ENCODE data around the gene GKN2.

DNA sequence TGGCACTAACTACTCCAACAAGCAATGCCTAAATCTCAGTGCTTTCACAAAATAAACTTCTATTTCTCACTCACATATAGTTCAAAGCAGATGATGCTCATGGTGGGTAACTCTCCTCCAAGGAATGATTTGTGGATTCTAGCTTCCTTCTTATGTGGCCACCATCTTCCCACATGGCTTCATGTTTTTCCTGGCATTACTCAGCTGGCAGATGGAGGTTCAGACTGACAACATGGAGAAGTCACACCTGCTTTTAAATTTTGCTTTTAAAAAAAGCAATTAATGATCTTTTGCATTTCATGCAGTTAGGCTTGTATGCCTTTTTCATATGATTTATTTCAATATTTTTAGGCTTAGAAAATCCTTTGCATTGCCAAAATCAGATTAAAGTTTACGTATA lies 6.3 kb upstream of the GKN2 start:
- TF ChIP-seq EP300 (IDR thresholded peaks at IDR 0.05) (no peak), BHLHE40 (IDR thresholded peaks at IDR 0.05; ENCODE audit: low read depth, low read length) (no peak), CEBPB (IDR thresholded peaks at IDR 0.05) (no peak), PHF8 (IDR thresholded peaks at IDR 0.05; ENCODE audit: borderline replicate concordance, low read depth) (no peak), MAX (IDR thresholded peaks at IDR 0.05) (no peak), CTCF (IDR thresholded peaks at IDR 0.05) (no peak), MAFK (IDR thresholded peaks at IDR 0.05; ENCODE audit: partially characterized antibody) (no peak), FOSL2 (IDR thresholded peaks at IDR 0.05) (no peak), FOSL2 (CRISPR knock-in tag; IDR thresholded peaks at IDR 0.05) (no peak), HEYL (CRISPR knock-in tag; IDR thresholded peaks at IDR 0.05) (no peak), MAZ (IDR thresholded peaks at IDR 0.05; ENCODE audit: borderline replicate concordance, low read depth, low read length) (no peak), POLR2A (IDR thresholded peaks at IDR 0.05; ENCODE audit: low read length) (no peak)
- TF ChIP-seq, protein P1, sequence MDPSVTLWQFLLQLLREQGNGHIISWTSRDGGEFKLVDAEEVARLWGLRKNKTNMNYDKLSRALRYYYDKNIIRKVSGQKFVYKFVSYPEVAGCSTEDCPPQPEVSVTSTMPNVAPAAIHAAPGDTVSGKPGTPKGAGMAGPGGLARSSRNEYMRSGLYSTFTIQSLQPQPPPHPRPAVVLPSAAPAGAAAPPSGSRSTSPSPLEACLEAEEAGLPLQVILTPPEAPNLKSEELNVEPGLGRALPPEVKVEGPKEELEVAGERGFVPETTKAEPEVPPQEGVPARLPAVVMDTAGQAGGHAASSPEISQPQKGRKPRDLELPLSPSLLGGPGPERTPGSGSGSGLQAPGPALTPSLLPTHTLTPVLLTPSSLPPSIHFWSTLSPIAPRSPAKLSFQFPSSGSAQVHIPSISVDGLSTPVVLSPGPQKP (IDR thresholded peaks at IDR 0.05; ENCODE audit: low read depth, low read length), result no peak
